HG02938 (cell line): ENCODE measurements around the gene NOM1.
"Not testable (repeated sequence)": the region's sequence is repeated elsewhere in the genome, so short reads cannot be mapped to it uniquely, and the experiment has no call there.

Experiments used
- ATAC-seq: cut with Tn5 transposase; IDR thresholded peaks from one replicate; pipeline ENCODE4 v1.9.1; 2021; ENCODE audit warnings: mild to moderate bottlenecking, moderate library complexity; ENCODE audit not compliant: unreplicated experiment

The NOM1 gene, protein sequence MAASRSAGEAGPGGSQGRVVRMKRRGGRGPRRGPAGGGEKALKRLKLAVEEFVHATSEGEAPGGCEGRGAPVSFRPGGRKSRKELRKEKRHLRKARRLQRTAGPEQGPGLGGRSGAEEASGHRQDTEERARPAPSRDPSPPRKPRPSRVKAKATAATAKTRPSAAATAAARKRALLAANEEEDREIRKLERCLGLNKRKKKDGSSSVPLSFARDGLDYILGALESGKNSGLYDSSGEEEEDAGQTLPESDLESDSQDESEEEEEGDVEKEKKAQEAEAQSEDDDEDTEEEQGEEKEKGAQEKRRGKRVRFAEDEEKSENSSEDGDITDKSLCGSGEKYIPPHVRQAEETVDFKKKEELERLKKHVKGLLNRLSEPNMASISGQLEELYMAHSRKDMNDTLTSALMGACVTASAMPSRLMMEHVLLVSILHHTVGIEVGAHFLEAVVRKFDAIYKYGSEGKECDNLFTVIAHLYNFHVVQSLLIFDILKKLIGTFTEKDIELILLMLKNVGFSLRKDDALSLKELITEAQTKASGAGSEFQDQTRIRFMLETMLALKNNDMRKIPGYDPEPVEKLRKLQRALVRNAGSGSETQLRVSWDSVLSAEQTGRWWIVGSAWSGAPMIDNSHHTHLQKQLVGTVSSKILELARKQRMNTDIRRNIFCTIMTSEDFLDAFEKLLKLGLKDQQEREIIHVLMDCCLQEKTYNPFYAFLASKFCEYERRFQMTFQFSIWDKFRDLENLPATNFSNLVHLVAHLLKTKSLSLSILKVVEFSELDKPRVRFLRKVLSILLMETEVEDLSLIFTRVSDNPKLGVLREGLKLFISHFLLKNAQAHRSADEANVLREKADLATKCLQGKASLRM

GRCh38 chr7:156949541-156950380 is at the start of gene NOM1:
NOM1 (plus strand) TSS chr7:156949712; CDS start chr7:156949738, 26 bp downstream.
- ATAC-seq = peak; percentile 87

GRCh38 chr7:156900093-156900492 is 49.4 kb upstream of the NOM1 start:
- ATAC-seq = not testable (repeated sequence)

- no peak for ATAC-seq
Measured at GRCh38 chr7:156903232-156903909, 46.1 kb upstream of the NOM1 start.

GRCh38 chr7:156906200-156906649 is 43.3 kb upstream of the NOM1 start:
- no peak for ATAC-seq

GRCh38 chr7:156907656-156908055 is 41.9 kb upstream of the NOM1 start:
- no peak for ATAC-seq

- ATAC-seq = not testable (repeated sequence)
Measured at GRCh38 chr7:156909574-156910252, 39.8 kb upstream of the NOM1 start.

DNA sequence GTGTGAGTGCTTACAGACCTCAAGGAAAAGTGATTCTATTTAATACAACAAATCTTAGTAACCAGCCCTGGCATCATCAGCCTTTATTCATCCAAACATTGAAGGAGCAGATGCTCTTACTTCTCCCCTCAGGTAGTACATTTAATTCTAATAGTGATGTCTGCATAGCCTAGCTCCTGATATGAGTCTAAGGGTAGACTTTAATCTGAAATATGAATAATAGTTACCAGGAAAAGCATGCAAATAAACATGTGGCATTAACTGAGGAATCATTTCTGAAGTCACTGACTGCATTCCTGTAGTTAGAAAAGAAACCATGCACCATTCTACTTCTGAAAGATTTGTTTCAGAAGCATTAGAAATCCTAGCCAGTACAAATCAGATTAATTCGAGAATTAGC is 30.9 kb upstream of the NOM1 start:
- peak; percentile 63 for ATAC-seq

GRCh38 chr7:156919132-156919713 is 30.3 kb upstream of the NOM1 start:
- ATAC-seq = no peak

DNA sequence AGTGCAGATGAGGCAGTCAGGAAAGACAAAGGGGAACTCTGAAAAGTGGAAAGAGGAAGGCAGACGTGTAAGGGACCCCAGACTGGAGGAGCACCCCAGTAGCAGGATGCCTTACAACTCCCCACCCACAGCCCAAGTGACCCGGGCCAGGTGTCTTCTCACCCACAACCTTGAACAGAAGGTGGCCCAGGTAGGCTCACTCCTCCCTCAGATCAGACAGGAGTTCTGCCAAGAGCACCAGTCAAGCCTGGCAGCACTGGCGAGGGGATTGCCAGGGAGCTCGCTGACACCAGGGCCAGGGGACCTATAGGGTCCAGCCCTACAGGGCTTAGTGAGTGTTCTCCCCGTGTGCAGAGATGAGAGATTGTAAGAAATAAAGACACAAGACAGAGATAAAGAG is 29.4 kb upstream of the NOM1 start:
- ATAC-seq = no peak

DNA sequence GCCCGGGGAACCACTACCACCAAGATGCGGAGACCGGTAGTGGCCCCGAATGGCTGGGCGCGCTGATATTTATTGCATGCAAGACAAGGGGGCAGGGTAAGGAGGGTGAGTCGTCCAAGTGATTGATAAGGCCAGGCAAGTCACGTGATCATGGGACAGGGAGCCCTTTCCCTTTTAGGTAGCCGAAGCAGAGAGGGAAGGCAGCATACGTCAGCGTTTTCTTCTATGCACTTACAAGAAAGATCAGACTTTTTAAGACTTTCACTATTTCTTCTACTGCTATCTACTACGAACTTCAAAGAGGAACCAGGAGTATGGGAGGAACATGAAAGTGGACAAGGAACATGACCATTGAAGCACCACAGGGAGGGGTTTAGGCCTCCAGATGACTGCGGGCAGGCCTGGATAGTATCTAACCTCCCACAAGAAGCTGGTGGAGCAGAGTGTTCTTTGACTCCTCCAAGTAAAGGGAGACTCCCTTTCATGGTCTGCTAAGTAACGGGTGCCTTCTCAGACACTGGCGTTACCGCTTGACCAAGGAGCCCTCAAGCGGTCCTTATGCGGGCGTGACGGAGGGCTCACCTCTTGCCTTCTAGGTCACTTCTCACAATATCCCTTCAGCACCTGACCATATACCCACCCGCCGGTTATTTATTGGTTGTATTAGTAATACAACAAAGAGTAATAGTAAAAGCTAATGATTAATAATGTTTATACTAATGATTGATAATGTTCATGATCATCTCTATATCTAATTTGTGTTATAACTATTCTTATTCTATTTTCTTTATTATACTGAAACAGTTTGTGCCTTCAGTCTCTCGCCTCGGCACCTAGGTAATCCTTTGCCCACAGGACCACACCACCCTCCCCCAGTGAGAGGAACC is 28.8 kb upstream of the NOM1 start:
- ATAC-seq = not testable (repeated sequence)

DNA sequence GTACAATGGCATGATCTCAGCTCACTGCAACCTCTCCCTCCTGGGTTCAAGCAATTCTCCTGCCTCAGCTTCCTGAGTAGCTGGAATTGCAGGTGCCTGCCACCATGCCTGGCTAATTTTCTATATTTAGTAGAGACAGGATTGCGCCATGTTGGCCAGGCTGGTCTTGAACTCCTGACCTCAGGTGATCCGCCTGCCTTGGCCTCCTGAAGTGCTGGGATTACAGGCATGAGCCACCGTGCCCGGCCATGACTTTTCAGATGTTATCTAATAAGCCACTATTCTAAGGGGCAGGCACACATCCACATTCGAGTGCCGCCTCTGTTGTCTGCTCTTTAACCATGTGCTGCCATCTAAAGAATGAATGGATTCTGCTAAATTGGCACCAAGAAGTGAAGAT is 27.2 kb upstream of the NOM1 start:
- not testable (repeated sequence) for ATAC-seq

GRCh38 chr7:156925821-156926220 is 23.7 kb upstream of the NOM1 start:
- ATAC-seq = not testable (repeated sequence)

GRCh38 chr7:156927571-156928405 is 21.7 kb upstream of the NOM1 start:
- no peak for ATAC-seq

DNA sequence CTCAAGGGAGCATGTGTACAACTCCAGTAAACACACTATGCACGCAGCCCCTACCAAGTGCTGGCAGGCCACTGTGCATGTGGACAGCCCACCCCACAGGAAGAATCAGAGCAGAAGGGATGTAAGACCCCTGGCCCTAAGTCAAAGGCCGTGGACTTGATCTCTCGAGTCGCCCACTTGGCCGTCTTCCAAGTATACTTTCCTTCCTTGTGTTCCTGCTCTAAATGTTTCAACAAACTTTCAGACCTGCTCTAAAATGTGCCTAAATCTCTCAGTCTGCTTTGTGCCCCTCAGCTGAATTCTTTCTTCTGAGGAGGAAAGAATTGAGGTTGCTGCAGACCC is 21.1 kb upstream of the NOM1 start:
- ATAC-seq = no peak

DNA sequence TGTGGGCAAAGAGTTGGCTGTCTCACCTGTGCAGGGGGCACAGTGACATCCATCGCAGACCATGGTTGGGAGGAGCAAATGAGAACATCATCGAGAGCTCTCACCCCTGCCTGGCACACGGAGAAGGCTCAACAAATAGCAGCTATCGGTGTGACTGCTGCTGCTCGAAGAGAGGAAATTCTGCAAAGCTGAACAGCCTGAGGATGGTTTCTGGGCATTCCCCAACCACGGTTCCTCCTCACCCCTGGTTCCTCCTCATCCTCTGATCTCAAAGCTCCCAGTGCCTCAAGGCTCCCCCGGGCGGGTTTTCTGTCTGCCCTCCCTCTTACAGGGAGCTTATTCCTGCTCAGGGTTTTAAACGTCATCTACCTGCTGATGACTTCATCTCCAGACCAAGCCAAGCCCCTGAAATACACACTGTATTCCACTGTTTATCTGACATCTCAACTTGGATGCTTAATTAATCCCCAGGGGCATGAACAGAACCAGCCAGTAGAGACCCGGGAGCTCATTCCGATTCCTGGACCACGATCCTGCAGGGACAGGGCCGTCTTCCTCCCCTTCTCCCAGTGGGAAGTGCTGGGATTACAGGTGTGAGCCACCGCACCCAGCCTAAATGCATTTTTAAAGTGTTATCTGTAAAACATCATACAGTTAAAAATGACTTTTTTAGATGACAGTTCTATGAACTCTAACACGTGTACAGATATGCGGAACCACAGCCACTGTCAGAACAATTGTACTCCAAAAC is 19.5 kb upstream of the NOM1 start:
- no peak for ATAC-seq

DNA sequence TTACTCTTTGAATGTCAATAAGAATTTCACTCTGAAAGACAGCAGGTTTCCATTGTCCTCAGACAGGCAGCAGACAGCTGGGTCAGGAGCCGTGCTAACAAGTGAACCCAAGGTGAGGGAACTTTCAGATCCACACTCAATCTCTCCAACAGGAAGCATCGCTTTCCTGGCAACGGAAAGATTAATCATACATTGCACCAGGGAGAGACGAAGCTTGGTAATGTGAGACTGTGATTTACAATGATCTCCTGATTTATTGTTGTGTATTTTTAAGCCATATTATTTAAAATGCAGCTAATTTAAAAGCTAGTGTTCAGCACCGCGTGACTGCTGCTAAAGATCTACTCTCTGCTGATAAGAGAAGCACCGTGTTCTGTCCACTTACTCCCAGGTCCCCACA is 17.5 kb upstream of the NOM1 start:
- no peak for ATAC-seq

DNA sequence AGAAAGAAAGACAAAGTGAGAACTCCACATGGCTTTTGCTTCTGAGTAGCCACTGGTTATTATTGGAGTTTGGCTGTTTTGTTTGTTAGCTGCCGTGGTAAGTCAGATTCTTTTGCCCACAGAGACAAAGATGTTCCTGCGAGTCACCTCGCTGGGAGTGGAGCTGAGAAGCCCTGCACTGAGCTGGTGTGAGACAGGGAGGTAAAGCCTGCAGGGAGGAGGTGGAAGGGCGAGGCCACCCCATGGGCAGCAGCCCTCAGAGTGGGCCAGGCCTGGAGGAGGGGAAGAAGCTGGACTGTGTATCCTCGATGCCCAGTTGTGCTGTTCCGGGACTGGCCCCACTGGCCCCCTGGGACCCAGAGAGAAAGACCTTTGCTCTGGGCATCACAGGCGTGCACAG is 14.3 kb upstream of the NOM1 start:
- ATAC-seq = no peak
